IMR-90 (cell line): ENCODE results near the gene ZNF546. TPM values are rescaled to one million over a fixed set of nuclear protein-coding genes. Genes with fewer than 3 reads are reported as not detected.

Experiments used
- ATAC-seq: fragments of 200-7000 bp; cut with Tn5 transposase; 2 replicates; pipeline ENCODE4 v1.9.1; 2020; ENCODE audit warnings: low read depth, mild to moderate bottlenecking, moderate library complexity
- BruUV-seq: library from RNA; stranded (reverse); fragments of 400-500 nt; replicated peaks from 2 replicates; lab custom pipeline; 2021; lab: Mats Ljungman, UMichigan
- CTCF ChIA-PET: fragments of 300-600 bp; formaldehyde crosslinking; extraction: SDS; loops from one replicate; lab custom pipeline; 2021; ENCODE audit warnings: antibody characterized with exemption; lab: Yijun Ruan, JAX
- POLR2A ChIA-PET: fragments of 300-600 bp; sonication (Branson Sonifier 250); formaldehyde crosslinking; loops from one replicate; lab custom pipeline; 2022; ENCODE audit warnings: antibody characterized with exemption; ENCODE audit not compliant: unreplicated experiment; lab: Charles Lee
- DNase-seq: peaks from one replicate; pipeline ENCODE4 v3.0.0; 2013
- H2AFZ ChIP-seq: replicated peaks from 2 replicates; pipeline ENCODE3; 2013; ENCODE audit warnings: low read length, mild to moderate bottlenecking; ENCODE audit not compliant: poor library complexity
- H2AK5ac ChIP-seq: 2 replicates; pipeline ENCODE4 v1.6.1; 2013; ENCODE audit warnings: low read depth, low read length, inconsistent platforms
- H2AK9ac ChIP-seq: replicated peaks from 2 replicates; pipeline ENCODE3; 2013; ENCODE audit warnings: mild to moderate bottlenecking, low read depth, low read length, moderate library complexity; ENCODE audit not compliant: poor library complexity
- H2BK120ac ChIP-seq: 2 replicates; pipeline ENCODE4 v1.6.1; 2013; ENCODE audit warnings: low read depth, low read length, inconsistent platforms
- H2BK15ac ChIP-seq: 3 replicates; pipeline ENCODE4 v1.6.1; 2013; ENCODE audit warnings: low read depth, low read length, inconsistent platforms
- H2BK20ac ChIP-seq: 2 replicates; pipeline ENCODE4 v1.6.1; 2013; ENCODE audit warnings: low read depth, mild to moderate bottlenecking, inconsistent platforms, low read length, moderate library complexity
- H2BK5ac ChIP-seq: 2 replicates; pipeline ENCODE4 v1.6.1; 2013; ENCODE audit warnings: mild to moderate bottlenecking, low read depth, low read length, inconsistent platforms; ENCODE audit not compliant: poor library complexity, severe bottlenecking
- H3K14ac ChIP-seq: replicated peaks from 2 replicates; pipeline ENCODE4 v1.6.1; 2013; ENCODE audit warnings: low read depth, low read length, inconsistent platforms
- H3K18ac ChIP-seq: 2 replicates; pipeline ENCODE4 v1.6.1; 2013; ENCODE audit warnings: low read depth, low read length, control low read depth
- H3K23ac ChIP-seq: 2 replicates; pipeline ENCODE4 v1.6.1; 2013; ENCODE audit warnings: low read depth, low read length, inconsistent platforms
- H3K27ac ChIP-seq: 2 replicates; pipeline ENCODE4 v1.5.1; 2013; ENCODE audit warnings: mild to moderate bottlenecking, control low read depth, low read length; ENCODE audit not compliant: insufficient read depth
- H3K27me3 ChIP-seq: 2 replicates; pipeline ENCODE4 v1.6.1; 2013; ENCODE audit warnings: low read length; ENCODE audit not compliant: control insufficient read depth, insufficient read depth
- H3K36me3 ChIP-seq: 2 replicates; pipeline ENCODE4 v1.6.1; 2013; ENCODE audit warnings: low read length, mixed read lengths; ENCODE audit not compliant: control insufficient read depth, insufficient read depth
- H3K4ac ChIP-seq: 2 replicates; pipeline ENCODE4 v1.6.1; 2013; ENCODE audit warnings: low read depth, low read length, inconsistent platforms
- H3K4me1 ChIP-seq: 2 replicates; pipeline ENCODE4 v1.6.1; 2013; ENCODE audit warnings: low read length, mixed read lengths; ENCODE audit not compliant: control insufficient read depth, insufficient read depth
- H3K4me2 ChIP-seq: 2 replicates; pipeline ENCODE4 v1.6.1; 2013; ENCODE audit warnings: low read depth, mild to moderate bottlenecking, control low read depth, low read length, moderate library complexity
- H3K4me3 ChIP-seq: 2 replicates; pipeline ENCODE4 v1.5.1; 2013; ENCODE audit warnings: low read depth, mild to moderate bottlenecking, control low read depth, low read length, moderate library complexity; ENCODE audit not compliant: insufficient read depth
- H3K56ac ChIP-seq: 2 replicates; pipeline ENCODE4 v1.6.1; 2013; ENCODE audit warnings: low read length, inconsistent platforms; ENCODE audit not compliant: insufficient read depth; ENCODE audit errors: extremely low read depth
- H3K79me1 ChIP-seq, 2 experiments: 2 replicates each; pipeline ENCODE4 v1.6.1; 2013; ENCODE audit warnings: low read length in 2 of 2, inconsistent platforms in 1 of 2, low read depth in 1 of 2
- H3K9ac ChIP-seq: 2 replicates; pipeline ENCODE4 v1.6.1; 2013; ENCODE audit warnings: low read depth, low read length, control low read depth
- H3K9me1 ChIP-seq: 2 replicates; pipeline ENCODE4 v1.6.1; 2013; ENCODE audit warnings: low read length, inconsistent platforms; ENCODE audit not compliant: insufficient read depth
- H3K9me3 ChIP-seq: 2 replicates; pipeline ENCODE4 v1.6.1; 2013; ENCODE audit warnings: low read length; ENCODE audit not compliant: control insufficient read depth, insufficient read depth
- H4K20me1 ChIP-seq: 2 replicates; pipeline ENCODE4 v1.6.1; 2013; ENCODE audit warnings: low read length, inconsistent platforms; ENCODE audit not compliant: insufficient read depth
- H4K5ac ChIP-seq: 2 replicates; pipeline ENCODE4 v1.6.1; 2013; ENCODE audit warnings: mild to moderate bottlenecking, low read depth, low read length, control low read depth
- H4K8ac ChIP-seq, 2 experiments: 2 replicates each; pipeline ENCODE4 v1.6.1; 2013; ENCODE audit warnings: low read depth in 2 of 2, low read length in 2 of 2, control low read depth in 1 of 2, inconsistent platforms in 1 of 2
- H4K91ac ChIP-seq: 2 replicates; pipeline ENCODE4 v1.6.1; 2013; ENCODE audit warnings: low read depth, low read length, inconsistent platforms; ENCODE audit not compliant: insufficient read depth
- BHLHE40 ChIP-seq: fragments of 150-350 bp; IDR thresholded peaks from 2 replicates; pipeline ENCODE4 v1.6.1; 2016; ENCODE audit warnings: mild to moderate bottlenecking, low read depth, low read length
- CEBPB ChIP-seq: IDR thresholded peaks from 2 replicates; pipeline ENCODE4 v1.6.1; 2012; ENCODE audit warnings: low read depth, low read length, improper control_type of control experiment
- CHD1 ChIP-seq: IDR thresholded peaks from 2 replicates; pipeline ENCODE4 v1.6.1; 2012; ENCODE audit warnings: low read depth, low read length, improper control_type of control experiment
- CTCF ChIP-seq: conservative IDR thresholded peaks from 2 replicates; pipeline ENCODE4 v1.5.1; 2012; ENCODE audit warnings: mild to moderate bottlenecking, low read depth, low read length, improper control_type of control experiment
- ELK1 ChIP-seq: fragments of 150-350 bp; IDR thresholded peaks from 2 replicates; pipeline ENCODE4 v1.6.1; 2016; ENCODE audit warnings: low read depth, mild to moderate bottlenecking, low read length, moderate library complexity, borderline replicate concordance
- FOS ChIP-seq: fragments of 150-350 bp; IDR thresholded peaks from 2 replicates; pipeline ENCODE4 v1.6.1; 2016; ENCODE audit warnings: low read depth, low read length
- MAFK ChIP-seq: IDR thresholded peaks from 2 replicates; pipeline ENCODE4 v1.6.1; 2012; ENCODE audit warnings: low read depth, low read length, improper control_type of control experiment
- MAZ ChIP-seq: IDR thresholded peaks from 2 replicates; pipeline ENCODE4 v1.6.1; 2012; ENCODE audit warnings: low read depth, mild to moderate bottlenecking, low read length, improper control_type of control experiment, moderate library complexity, borderline replicate concordance
- MXI1 ChIP-seq: IDR thresholded peaks from 2 replicates; pipeline ENCODE4 v1.6.1; 2012; ENCODE audit warnings: low read depth, mild to moderate bottlenecking, low read length, moderate library complexity, borderline replicate concordance
- NFE2L2 ChIP-seq: fragments of 150-350 bp; IDR thresholded peaks from 2 replicates; pipeline ENCODE4 v1.6.1; 2016; ENCODE audit warnings: low read depth, mild to moderate bottlenecking, low read length
- POLR2A ChIP-seq: IDR thresholded peaks from 2 replicates; pipeline ENCODE4 v1.6.1; 2012; ENCODE audit warnings: mild to moderate bottlenecking, low read depth, low read length
- RAD21 ChIP-seq: IDR thresholded peaks from 2 replicates; pipeline ENCODE4 v1.6.1; 2012; ENCODE audit warnings: low read length, improper control_type of control experiment
- RCOR1 ChIP-seq: IDR thresholded peaks from 2 replicates; pipeline ENCODE4 v1.6.1; 2012; ENCODE audit warnings: mild to moderate bottlenecking, low read length, improper control_type of control experiment; ENCODE audit not compliant: insufficient replicate concordance
- RFX5 ChIP-seq: IDR thresholded peaks from 2 replicates; pipeline ENCODE4 v1.8.0; 2012; ENCODE audit warnings: low read depth, mild to moderate bottlenecking, low read length, moderate library complexity
- SMC3 ChIP-seq: fragments of 150-350 bp; IDR thresholded peaks from 2 replicates; pipeline ENCODE4 v1.6.1; 2016; ENCODE audit warnings: low read depth, mild to moderate bottlenecking, antibody characterized with exemption, low read length, moderate library complexity
- WGBS, 2 experiments: methylation state at CpG; one replicate each; pipeline versions ENCODE4 v1.1.5 to v1.1.7; 2013; ENCODE audit warnings: missing lambda C conversion rate in 2 of 2; ENCODE audit not compliant: insufficient read length in 1 of 2; ENCODE audit errors: extremely low coverage in 2 of 2; 5-methylcytosine and 5-hydroxymethylcytosine counted together
- dilution Hi-C: fragments of 300-500 bp; cut with HindIII; formaldehyde crosslinking; loops from one replicate; pipeline ENCODE4 v1.14.3; 2018; ENCODE audit warnings: low sequenced_read_pairs; ENCODE audit not compliant: unreplicated experiment
- in situ Hi-C: fragments of 300-500 bp; cut with MboI; formaldehyde crosslinking; loops from 3 replicates; pipeline ENCODE4 v1.14.3; 2019; ENCODE audit warnings: low sequenced_read_pairs, inconsistent platforms, mixed read lengths
- intact Hi-C: fragments of 100-400 bp; cut with micrococcal nuclease; formaldehyde crosslinking; loops from 2 replicates; pipeline ENCODE4 v1.10.0; 2022
- polyA plus RNA-seq, 3 experiments: library from polyadenylated mRNA; depleted of rRNA; stranded (reverse); fragments of >200 nt; gene quantifications; 2 replicates each; pipeline ENCODE4 v1.2.3, GENCODE V29; 2012; ENCODE audit warnings: low replicate concordance in 1 of 3
- total RNA-seq: library from RNA; depleted of rRNA; stranded (reverse); fragments of >200 nt; gene quantifications from 2 replicates; pipeline ENCODE4 v1.2.3, GENCODE V29; 2012
- TF ChIP-seq, protein P1 (sequence below): fragments of 150-350 bp; IDR thresholded peaks from 2 replicates; pipeline ENCODE4 v1.6.1; 2017; ENCODE audit warnings: mild to moderate bottlenecking, antibody characterized with exemption, low read length, low read depth

ZNF546 gene
- total and polyA plus RNA-seq, 2 of the 4 experiments (the other 2 are of a cell fraction) = 1.6 to 6.5 TPM

- Histone ChIP-seq H3K4me1 (no peaks in the 10 kb centered on the region), H4K8ac (no peak overlapping the region), H2AFZ (no peak overlapping the region), H3K4me2 (no peak overlapping the region), H3K9ac (no peak overlapping the region), H2AK5ac (no peak overlapping the region), H3K23ac (no peak overlapping the region), H3K27me3 (no peaks in the 10 kb centered on the region), H2BK15ac (no peak overlapping the region), H3K79me1 (no peaks in the 10 kb centered on the region), H3K4me3 (no peak overlapping the region), H3K14ac (no peak overlapping the region), H4K5ac (no peak overlapping the region), H4K20me1 (no peaks in the 10 kb centered on the region), H3K9me3 (peaks cover 45% of the 10 kb centered on the region), H3K4ac (no peak overlapping the region), H3K36me3 (no peaks in the 10 kb centered on the region), H2BK5ac (no peak overlapping the region), H2AK9ac (no peak overlapping the region), H2BK20ac (no peak overlapping the region), H3K18ac (no peak overlapping the region), H2BK120ac (no peak overlapping the region), H3K27ac (no peak overlapping the region), H3K56ac (no peak overlapping the region), H3K9me1 (no peaks in the 10 kb centered on the region), H4K91ac (no peak overlapping the region)
- intact Hi-C loops (no loop called here), in situ Hi-C loops (no loop called here), dilution Hi-C loops (no loop called here)
- POLR2A ChIA-PET = no interaction called here
- CTCF ChIA-PET = no interaction called here
- WGBS, 2 experiments = 20% methylated on average over 1 of the region's 3 CpGs; no CpG with 5 or more reads in 1 of the 2 experiments
- no peak for TF ChIP-seq MXI1
- TF ChIP-seq RCOR1 = no peak
- TF ChIP-seq SMC3 = no peak
- no peak for TF ChIP-seq MAFK
- TF ChIP-seq RFX5 = no peak
- TF ChIP-seq, protein P1, sequence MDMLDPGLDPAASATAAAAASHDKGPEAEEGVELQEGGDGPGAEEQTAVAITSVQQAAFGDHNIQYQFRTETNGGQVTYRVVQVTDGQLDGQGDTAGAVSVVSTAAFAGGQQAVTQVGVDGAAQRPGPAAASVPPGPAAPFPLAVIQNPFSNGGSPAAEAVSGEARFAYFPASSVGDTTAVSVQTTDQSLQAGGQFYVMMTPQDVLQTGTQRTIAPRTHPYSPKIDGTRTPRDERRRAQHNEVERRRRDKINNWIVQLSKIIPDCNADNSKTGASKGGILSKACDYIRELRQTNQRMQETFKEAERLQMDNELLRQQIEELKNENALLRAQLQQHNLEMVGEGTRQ = no peak
- no peak for TF ChIP-seq NFE2L2
- TF ChIP-seq CTCF = no peak
- TF ChIP-seq BHLHE40 = no peak
- TF ChIP-seq FOS = no peak
- TF ChIP-seq CHD1 = no peak
- TF ChIP-seq POLR2A = no peak
- no peak for TF ChIP-seq ELK1
- TF ChIP-seq CEBPB = no peak
- TF ChIP-seq RAD21 = no peak
- TF ChIP-seq MAZ = no peak
- ATAC-seq (no peak), DNase-seq (no peak)
- BruUV-seq = no TSS peak
Observed at GRCh38 chr19:40023969-40024368, 27.1 kb downstream of the ZNF546 start.
